ENCODE measurements around the gene MAP3K8.

The MAP3K8 gene

GRCh38 chr10:30502266-30503060, 68.5 kb downstream of the MAP3K8 start:
- TF ChIP-seq, protein P1, sequence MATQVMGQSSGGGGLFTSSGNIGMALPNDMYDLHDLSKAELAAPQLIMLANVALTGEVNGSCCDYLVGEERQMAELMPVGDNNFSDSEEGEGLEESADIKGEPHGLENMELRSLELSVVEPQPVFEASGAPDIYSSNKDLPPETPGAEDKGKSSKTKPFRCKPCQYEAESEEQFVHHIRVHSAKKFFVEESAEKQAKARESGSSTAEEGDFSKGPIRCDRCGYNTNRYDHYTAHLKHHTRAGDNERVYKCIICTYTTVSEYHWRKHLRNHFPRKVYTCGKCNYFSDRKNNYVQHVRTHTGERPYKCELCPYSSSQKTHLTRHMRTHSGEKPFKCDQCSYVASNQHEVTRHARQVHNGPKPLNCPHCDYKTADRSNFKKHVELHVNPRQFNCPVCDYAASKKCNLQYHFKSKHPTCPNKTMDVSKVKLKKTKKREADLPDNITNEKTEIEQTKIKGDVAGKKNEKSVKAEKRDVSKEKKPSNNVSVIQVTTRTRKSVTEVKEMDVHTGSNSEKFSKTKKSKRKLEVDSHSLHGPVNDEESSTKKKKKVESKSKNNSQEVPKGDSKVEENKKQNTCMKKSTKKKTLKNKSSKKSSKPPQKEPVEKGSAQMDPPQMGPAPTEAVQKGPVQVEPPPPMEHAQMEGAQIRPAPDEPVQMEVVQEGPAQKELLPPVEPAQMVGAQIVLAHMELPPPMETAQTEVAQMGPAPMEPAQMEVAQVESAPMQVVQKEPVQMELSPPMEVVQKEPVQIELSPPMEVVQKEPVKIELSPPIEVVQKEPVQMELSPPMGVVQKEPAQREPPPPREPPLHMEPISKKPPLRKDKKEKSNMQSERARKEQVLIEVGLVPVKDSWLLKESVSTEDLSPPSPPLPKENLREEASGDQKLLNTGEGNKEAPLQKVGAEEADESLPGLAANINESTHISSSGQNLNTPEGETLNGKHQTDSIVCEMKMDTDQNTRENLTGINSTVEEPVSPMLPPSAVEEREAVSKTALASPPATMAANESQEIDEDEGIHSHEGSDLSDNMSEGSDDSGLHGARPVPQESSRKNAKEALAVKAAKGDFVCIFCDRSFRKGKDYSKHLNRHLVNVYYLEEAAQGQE (IDR thresholded peaks at IDR 0.05; ENCODE audit: insufficient read depth in 1 of 2, low read depth in 2 of 2, low read length in 2 of 2) = no peak
- TF ChIP-seq POLR2AphosphoS5 (IDR thresholded peaks at IDR 0.05; ENCODE audit: low read depth, low read length) = no peak
- TF ChIP-seq SIN3A (IDR thresholded peaks at IDR 0.05; ENCODE audit: borderline replicate concordance, insufficient read depth, low read length) = no peak
- no peak for TF ChIP-seq FOXP2 (optimal IDR thresholded peaks at IDR 0.05; ENCODE audit: borderline replicate concordance, extremely low read depth, extremely low read length, insufficient read depth)
- TF ChIP-seq TAF1 (IDR thresholded peaks at IDR 0.05; ENCODE audit: borderline replicate concordance, insufficient read depth, low read length) = no peak

DNA sequence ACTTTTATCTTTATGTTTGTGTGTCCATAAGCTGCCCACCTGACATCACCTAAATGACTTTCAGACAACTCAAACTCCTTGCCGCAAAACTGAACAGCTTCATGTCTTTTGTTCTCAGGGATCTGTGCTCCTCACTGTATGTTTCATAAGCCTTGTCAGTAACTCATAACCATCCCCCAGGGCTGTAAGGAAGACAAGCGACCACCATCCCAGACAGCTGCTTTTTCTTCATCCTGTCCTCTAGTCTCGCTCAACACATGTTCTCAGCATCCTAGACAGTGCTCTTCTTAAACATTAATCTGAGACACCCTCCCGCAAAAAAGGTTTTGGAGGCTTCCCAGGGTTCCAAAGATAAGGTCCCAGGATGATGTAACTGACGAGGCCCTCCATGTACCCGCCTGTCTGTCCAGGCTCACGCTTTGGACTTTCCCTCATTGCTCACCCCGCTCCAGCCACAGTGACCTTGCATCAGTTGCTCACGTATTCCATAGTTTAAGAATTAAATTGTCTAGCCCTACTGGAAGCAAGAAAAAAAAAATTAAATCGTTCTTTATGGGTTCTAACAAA, 69.8 kb downstream of the MAP3K8 start:
- TF ChIP-seq FOXP2 (optimal IDR thresholded peaks at IDR 0.05; ENCODE audit: borderline replicate concordance, extremely low read depth, extremely low read length, insufficient read depth) (no peak), POLR2AphosphoS5 (IDR thresholded peaks at IDR 0.05; ENCODE audit: low read depth, low read length) (no peak), TAF1 (IDR thresholded peaks at IDR 0.05; ENCODE audit: borderline replicate concordance, insufficient read depth, low read length) (no peak), SIN3A (IDR thresholded peaks at IDR 0.05; ENCODE audit: borderline replicate concordance, insufficient read depth, low read length) (no peak)
- TF ChIP-seq, protein P1 (IDR thresholded peaks at IDR 0.05; ENCODE audit: insufficient read depth in 1 of 2, low read depth in 2 of 2, low read length in 2 of 2) = no peak

DNA sequence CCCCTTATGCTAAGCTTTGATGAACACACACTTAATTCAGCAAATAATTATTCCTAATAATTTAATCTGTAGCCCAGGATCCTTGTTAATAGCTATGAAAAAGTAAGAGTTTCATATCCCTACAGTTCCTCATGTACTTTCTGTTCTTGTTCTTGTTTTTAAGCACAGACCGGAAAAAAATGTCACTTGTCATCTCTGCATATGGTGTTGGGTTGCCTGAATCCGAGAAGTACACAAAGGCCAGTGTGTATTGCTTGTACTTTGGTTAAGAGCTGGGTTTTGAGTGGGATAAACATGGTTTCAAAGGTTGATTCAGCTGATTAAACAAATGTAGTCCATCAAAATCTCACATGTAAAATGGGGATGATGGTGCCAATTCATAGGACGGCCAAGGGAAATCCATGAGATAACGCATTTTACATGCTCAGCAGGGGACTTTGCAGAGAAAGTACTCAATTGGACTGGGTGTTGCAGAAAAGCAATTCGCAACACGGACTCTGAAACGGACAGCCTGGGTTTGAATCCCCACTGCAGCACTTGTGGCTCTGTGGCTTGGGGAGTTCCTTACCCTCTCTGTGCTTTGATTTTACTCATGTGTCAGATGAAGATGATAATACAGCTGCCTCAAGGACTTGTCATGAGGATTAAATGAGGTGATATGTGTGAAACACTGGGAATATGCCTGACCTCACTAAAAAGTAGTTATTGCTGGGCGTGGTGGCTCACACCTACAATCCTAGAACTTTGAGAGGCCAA, 71.7 kb downstream of the MAP3K8 start:
- TF ChIP-seq FOXP2 (optimal IDR thresholded peaks at IDR 0.05; ENCODE audit: borderline replicate concordance, extremely low read depth, extremely low read length, insufficient read depth) = no peak
- TF ChIP-seq SIN3A (IDR thresholded peaks at IDR 0.05; ENCODE audit: borderline replicate concordance, insufficient read depth, low read length) = no peak
- no peak for TF ChIP-seq POLR2AphosphoS5 (IDR thresholded peaks at IDR 0.05; ENCODE audit: low read depth, low read length)
- TF ChIP-seq TAF1 (IDR thresholded peaks at IDR 0.05; ENCODE audit: borderline replicate concordance, insufficient read depth, low read length) = no peak
- TF ChIP-seq, protein P1 (IDR thresholded peaks at IDR 0.05; ENCODE audit: insufficient read depth in 1 of 2, low read depth in 2 of 2, low read length in 2 of 2) = no peak

GRCh38 chr10:30509508-30509907, 75.5 kb downstream of the MAP3K8 start:
- TF ChIP-seq TAF1 (IDR thresholded peaks at IDR 0.05; ENCODE audit: borderline replicate concordance, insufficient read depth, low read length) (no peak), SIN3A (IDR thresholded peaks at IDR 0.05; ENCODE audit: borderline replicate concordance, insufficient read depth, low read length) (no peak), POLR2AphosphoS5 (IDR thresholded peaks at IDR 0.05; ENCODE audit: low read depth, low read length) (no peak), FOXP2 (optimal IDR thresholded peaks at IDR 0.05; ENCODE audit: borderline replicate concordance, extremely low read depth, extremely low read length, insufficient read depth) (no peak)
- TF ChIP-seq, protein P1 (IDR thresholded peaks at IDR 0.05; ENCODE audit: insufficient read depth in 1 of 2, low read depth in 2 of 2, low read length in 2 of 2) = no peak
